ENCODE measurements around the gene DIP2C.

DIP2C gene

DNA sequence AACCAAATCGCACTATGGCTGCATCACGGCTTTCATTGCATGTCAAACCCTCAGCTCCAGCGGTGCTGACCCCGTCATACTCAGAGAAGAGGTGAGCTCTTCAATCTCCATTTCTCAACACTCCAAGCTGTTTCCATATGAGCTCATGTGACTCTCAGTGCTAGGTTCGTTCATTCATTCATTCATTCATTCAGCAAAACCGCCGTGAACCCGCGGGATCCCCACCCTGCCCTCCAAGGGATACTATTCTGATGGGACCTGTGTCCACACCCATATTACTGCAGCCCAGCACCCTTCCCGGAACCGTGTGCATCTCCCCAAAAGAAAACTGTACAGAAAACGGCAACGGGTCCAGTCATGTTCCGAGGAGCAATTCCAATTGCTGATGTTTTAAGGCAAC, 184.7 kb downstream of the DIP2C start:
- ATAC-seq (no peak), DNase-seq (ENCODE audit: low spot score in 2 of 2) (no peak)
- no peaks in the 10 kb centered on the region for H3K9me3 Mint-ChIP-seq
- no peak overlapping the region for H3K4me3 Mint-ChIP-seq
- peaks cover 16% of the 10 kb centered on the region for H3K4me1 Mint-ChIP-seq
- no peaks in the 10 kb centered on the region for H3K36me3 Mint-ChIP-seq
- H3K27ac Mint-ChIP-seq = no peak overlapping the region

DNA sequence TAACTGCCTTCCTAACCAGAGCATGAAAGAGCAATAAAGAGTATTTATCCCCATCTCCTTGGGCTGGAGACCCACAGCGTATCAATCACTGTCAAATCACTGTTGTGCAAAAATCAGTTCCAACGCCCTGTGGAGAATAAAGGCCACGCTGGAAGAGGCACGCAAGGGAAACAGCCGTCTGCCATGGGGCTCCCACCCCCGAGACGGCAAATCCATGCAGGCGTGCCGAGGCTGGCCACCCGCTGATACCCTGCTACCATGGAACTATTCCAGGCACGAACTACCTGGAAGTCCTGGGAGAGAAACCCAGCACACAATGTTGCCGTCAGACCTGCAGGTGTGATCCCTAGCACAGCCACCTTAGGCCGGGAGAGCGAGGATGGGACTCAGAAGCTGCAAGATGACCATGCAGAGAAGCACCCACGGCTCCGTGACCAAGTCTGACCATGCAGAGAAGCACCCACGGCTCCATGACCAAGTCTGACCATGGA, 185.3 kb downstream of the DIP2C start:
- no peak overlapping the region for H3K27ac Mint-ChIP-seq
- ATAC-seq = no peak
- no peaks in the 10 kb centered on the region for H3K36me3 Mint-ChIP-seq
- H3K4me1 Mint-ChIP-seq = peaks cover 16% of the 10 kb centered on the region
- H3K9me3 Mint-ChIP-seq = no peaks in the 10 kb centered on the region
- H3K4me3 Mint-ChIP-seq = no peak overlapping the region
- no peak for DNase-seq (ENCODE audit: low spot score in 2 of 2)

DNA sequence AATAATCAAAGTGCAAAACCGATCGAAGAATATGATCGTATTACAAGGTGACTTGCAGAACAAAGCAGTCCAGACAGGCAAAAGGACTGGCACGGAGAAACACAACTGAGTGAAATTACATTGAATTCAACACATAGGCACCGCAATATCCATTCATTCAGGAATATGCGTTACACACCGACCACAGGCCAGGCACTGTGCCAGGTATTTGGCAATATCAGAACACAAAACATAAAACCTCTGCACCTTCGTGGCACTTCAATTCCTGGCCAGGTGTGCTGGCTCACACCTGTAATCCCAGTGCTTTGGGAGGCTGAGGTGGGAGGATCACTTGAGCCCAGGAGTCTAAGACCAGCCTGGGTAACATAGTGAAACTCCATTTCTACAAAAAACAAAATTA, 187.9 kb downstream of the DIP2C start:
- Mint-ChIP-seq H3K4me1 (peaks cover 11% of the 10 kb centered on the region), H3K9me3 (no peaks in the 10 kb centered on the region), H3K36me3 (no peaks in the 10 kb centered on the region), H3K27ac (no peak overlapping the region), H3K4me3 (no peak overlapping the region)
- no peak for ATAC-seq
- DNase-seq (ENCODE audit: low spot score in 2 of 2) = no peak

DNA sequence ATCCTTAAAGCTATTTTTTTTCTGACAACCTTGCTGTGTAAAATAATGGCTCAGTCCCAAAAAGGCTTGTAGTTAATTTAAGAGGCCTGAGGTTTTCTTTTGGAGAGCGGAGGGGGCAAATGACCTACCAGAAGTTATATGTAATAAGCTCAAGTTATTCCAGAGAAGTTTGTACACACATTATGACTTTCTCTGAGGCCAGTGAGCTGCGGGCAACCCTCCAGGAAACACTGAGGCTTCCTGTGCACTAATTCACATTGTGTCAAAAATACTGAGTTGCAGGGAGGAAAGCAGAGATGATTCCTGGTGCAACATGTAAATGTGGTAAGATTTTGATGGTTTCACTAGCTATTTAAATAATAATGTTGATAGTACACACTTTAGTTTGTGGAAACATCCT, 188.6 kb downstream of the DIP2C start:
- ATAC-seq = no peak
- Mint-ChIP-seq H3K4me3 (no peak overlapping the region), H3K4me1 (peaks cover 11% of the 10 kb centered on the region), H3K27ac (no peak overlapping the region), H3K9me3 (no peaks in the 10 kb centered on the region), H3K36me3 (no peaks in the 10 kb centered on the region)
- DNase-seq (ENCODE audit: low spot score in 2 of 2) = no peak

DNA sequence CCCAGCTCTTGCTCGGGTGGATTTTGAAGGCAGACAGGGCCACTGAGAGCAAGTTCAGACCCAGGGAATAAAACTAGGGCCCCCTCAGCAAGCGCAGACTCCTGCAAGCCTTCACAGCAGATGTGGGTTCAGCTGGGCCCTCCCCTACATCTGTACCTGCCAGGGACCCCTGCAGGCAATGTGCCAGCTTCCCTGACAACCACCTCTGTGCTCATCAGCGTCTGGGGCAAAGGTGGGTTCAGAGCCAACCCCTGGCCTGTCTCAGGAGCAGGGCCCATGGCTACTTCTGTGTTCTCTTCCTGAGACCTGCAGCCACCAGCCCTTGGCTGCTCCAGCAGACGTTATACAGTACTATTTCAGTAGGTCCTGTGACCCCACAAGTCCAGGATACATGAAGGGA, 189.5 kb downstream of the DIP2C start:
- ATAC-seq (no peak), DNase-seq (ENCODE audit: low spot score in 2 of 2) (no peak)
- Mint-ChIP-seq H3K36me3 (no peaks in the 10 kb centered on the region), H3K4me3 (no peak overlapping the region), H3K9me3 (no peaks in the 10 kb centered on the region), H3K4me1 (peaks cover 11% of the 10 kb centered on the region), H3K27ac (no peak overlapping the region)

DNA sequence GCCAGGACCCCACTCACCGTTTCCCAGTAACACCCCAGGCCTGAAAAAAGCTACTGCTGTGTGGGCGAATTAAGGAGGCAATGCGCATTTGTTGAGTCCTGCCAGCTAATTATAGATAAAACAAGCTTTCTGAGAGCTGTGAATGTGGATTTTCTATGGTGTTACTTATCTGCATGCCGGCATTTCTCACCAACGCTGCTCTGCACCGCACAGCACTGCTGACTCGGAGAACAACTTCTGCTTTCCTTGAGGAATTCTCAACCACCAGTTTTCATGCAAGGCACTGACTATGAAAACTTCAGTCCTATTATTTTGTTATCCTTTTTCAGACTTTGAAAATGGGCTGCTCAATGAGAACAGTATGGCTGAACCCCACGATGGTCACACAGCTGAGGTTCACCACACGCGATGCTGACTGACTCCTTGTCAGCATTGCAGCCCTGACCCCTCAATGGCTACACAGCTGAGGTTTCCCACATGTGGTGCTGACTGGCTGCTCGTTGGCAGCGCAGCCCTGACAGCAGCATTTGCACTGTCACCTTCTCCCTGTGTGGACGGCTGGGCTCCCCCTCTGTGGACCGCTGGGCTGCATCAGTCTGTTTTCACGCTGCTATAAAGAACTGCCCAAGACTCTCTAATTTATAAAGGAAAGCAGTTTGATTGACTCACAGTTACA, 190.6 kb downstream of the DIP2C start:
- Mint-ChIP-seq H3K36me3 (no peaks in the 10 kb centered on the region), H3K4me3 (no peak overlapping the region), H3K27ac (no peak overlapping the region), H3K4me1 (peaks cover 11% of the 10 kb centered on the region), H3K9me3 (no peaks in the 10 kb centered on the region)
- no peak for DNase-seq (ENCODE audit: low spot score in 2 of 2)
- ATAC-seq = no peak

DNA sequence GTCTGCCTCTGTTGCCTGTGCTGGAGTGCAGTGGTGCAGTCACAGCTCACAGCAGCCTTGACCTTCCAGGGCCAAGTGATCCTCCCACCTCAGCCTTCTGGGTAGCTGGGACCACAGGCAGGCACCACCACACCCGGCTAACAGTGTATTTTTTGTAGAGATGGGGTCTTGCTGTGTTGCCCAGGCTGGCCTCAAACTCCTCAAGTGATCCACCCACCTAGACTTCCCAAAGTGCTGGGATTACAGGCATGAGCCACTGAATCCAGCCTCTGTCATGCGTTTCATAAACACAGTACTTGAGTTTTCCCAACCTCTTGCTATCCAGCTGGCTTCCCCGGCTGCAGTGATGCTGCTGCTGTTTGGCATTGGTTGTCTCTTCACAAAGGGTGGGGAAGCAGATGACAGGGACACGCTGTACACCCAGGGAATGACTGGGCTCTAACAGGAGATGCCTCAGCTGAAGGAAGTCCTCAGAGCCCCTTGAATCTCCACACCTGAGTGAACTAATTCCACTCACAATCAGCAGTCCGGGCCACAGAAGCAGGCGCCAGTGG, 191.5 kb downstream of the DIP2C start:
- no peak for ATAC-seq
- H3K9me3 Mint-ChIP-seq = no peaks in the 10 kb centered on the region
- no peaks in the 10 kb centered on the region for H3K36me3 Mint-ChIP-seq
- peaks cover 8% of the 10 kb centered on the region for H3K4me1 Mint-ChIP-seq
- no peak overlapping the region for H3K4me3 Mint-ChIP-seq
- no peak for DNase-seq (ENCODE audit: low spot score in 2 of 2)
- H3K27ac Mint-ChIP-seq = no peak overlapping the region

DNA sequence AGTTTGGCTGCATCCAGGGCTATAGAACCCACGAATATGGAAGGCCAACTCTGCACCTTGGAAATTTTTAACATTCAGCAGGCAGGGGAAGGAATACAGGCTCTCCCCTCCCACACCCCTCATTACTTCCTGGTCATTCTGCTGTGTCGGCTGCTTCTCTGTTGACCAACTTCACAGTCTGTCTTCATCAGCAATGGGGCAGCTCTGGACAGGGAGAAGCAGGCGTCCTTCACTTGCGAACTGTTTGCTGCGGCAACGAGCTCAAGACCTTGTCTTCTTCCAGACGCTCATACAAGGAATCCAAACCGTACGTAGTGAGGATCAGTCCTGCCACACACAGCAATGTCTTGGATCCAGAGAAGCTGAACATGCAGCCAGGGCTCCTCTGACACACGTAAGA, 192.2 kb downstream of the DIP2C start:
- peaks cover 2% of the 10 kb centered on the region for H3K4me1 Mint-ChIP-seq
- no peaks in the 10 kb centered on the region for H3K36me3 Mint-ChIP-seq
- no peak overlapping the region for H3K4me3 Mint-ChIP-seq
- no peak overlapping the region for H3K27ac Mint-ChIP-seq
- ATAC-seq = no peak
- DNase-seq (ENCODE audit: low spot score in 2 of 2) = no peak
- H3K9me3 Mint-ChIP-seq = no peaks in the 10 kb centered on the region

DNA sequence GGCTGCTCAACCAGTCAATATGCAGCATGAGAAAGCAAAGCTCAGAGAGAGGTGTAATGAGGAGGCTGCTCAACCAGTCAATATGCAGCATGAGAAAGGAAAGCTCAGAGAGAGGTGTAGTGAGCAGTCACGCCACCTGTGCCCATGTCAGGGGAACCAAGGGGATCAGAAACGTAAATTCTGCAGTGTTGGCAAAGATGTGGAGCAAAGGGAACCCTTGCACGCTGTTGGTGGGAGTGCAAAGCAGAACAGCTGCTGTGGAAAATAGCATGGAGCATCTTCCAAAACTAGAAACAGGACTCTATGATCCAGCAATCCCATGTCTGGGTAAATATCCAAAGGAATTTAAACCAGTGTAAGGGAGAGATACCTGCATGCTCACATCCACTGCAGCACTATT, 194.9 kb downstream of the DIP2C start:
- H3K4me1 Mint-ChIP-seq = no peaks in the 10 kb centered on the region
- H3K27ac Mint-ChIP-seq = no peak overlapping the region
- no peaks in the 10 kb centered on the region for H3K9me3 Mint-ChIP-seq
- DNase-seq (ENCODE audit: low spot score in 2 of 2) (no peak), ATAC-seq (no peak)
- H3K4me3 Mint-ChIP-seq = no peak overlapping the region
- no peaks in the 10 kb centered on the region for H3K36me3 Mint-ChIP-seq

DNA sequence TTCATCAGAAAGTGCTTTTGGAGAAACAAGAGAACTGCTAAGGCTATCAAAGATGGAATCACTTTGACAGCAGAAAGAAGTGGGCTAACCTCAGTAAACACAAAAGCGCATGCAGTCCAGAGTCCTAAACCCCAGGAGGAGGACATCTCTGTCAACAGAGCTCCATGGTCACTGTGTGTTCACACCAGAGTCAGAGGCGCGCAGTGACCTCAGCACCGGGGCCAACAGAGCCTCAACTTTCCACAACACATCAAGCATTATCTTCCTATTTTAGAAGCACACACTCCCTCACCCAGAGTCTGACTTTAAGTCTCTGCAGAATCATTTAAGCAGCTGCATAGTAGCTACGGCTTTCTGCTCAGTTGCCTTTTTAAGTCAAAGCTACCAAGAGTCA, 195.3 kb downstream of the DIP2C start:
- no peak for ATAC-seq
- no peaks in the 10 kb centered on the region for H3K36me3 Mint-ChIP-seq
- H3K4me1 Mint-ChIP-seq = no peaks in the 10 kb centered on the region
- no peak overlapping the region for H3K27ac Mint-ChIP-seq
- H3K4me3 Mint-ChIP-seq = no peak overlapping the region
- DNase-seq (ENCODE audit: low spot score in 2 of 2) = no peak
- H3K9me3 Mint-ChIP-seq = no peaks in the 10 kb centered on the region

DNA sequence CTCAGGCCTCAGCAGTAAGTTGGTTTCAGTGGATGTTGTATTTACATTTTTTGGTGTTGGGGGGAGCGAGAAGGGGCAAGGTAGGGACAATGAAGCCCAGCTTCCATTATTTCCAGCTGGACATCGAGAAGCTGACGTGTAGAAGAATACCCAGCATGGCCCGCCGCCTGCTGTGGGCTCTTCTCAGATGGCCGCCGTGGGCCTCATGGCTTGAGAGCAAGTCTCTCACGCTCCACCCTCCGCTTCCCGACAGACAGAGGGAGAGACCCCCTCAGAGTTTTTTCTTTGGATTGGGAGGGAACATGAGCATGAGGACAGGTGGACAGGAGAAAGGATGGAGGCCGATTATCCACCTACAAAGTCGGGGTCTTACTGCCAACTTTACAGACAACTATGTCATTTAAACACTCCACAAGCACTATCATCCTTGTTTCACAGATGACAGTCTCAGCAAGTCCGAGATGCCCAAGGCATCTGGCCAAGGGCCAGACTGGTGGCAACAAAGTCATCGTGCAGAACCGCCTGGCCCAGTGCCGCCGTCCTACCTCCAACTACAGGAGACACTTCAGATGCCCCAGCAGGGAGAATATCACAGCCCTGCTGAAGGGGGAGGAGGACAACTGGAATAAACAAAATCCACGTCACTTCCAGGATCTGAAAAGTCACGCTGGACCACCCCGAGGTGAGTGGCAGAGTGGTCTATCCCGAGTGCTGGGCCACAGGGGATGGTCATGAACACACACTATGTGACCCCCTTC, 195.9 kb downstream of the DIP2C start:
- no peak for DNase-seq (ENCODE audit: low spot score in 2 of 2)
- Mint-ChIP-seq H3K4me1 (no peaks in the 10 kb centered on the region), H3K27ac (no peak overlapping the region), H3K9me3 (no peaks in the 10 kb centered on the region), H3K36me3 (no peaks in the 10 kb centered on the region), H3K4me3 (no peak overlapping the region)
- ATAC-seq = no peak

DNA sequence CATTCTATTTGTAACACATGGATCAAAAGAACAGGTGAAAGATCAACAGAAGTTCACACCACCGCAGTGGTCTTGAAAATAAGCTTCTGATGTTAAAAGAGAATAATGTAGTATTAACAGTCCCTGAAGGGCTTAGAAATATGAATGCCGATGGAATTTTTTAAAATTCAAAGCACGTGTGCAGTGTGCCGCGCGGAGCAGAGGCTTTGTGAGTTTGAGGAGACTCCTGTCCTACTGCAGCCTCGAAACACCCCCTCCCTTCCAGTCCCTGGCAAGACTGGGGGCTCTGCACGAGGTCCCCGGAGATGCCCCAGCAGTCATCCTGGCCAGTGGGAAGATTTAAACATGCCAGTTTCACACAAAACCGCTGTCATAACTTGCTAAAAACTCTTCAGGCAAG, 196.6 kb downstream of the DIP2C start:
- Mint-ChIP-seq H3K4me3 (no peak overlapping the region), H3K9me3 (no peaks in the 10 kb centered on the region), H3K27ac (no peak overlapping the region), H3K4me1 (no peaks in the 10 kb centered on the region), H3K36me3 (no peaks in the 10 kb centered on the region)
- DNase-seq (ENCODE audit: low spot score in 2 of 2) (no peak), ATAC-seq (no peak)

DNA sequence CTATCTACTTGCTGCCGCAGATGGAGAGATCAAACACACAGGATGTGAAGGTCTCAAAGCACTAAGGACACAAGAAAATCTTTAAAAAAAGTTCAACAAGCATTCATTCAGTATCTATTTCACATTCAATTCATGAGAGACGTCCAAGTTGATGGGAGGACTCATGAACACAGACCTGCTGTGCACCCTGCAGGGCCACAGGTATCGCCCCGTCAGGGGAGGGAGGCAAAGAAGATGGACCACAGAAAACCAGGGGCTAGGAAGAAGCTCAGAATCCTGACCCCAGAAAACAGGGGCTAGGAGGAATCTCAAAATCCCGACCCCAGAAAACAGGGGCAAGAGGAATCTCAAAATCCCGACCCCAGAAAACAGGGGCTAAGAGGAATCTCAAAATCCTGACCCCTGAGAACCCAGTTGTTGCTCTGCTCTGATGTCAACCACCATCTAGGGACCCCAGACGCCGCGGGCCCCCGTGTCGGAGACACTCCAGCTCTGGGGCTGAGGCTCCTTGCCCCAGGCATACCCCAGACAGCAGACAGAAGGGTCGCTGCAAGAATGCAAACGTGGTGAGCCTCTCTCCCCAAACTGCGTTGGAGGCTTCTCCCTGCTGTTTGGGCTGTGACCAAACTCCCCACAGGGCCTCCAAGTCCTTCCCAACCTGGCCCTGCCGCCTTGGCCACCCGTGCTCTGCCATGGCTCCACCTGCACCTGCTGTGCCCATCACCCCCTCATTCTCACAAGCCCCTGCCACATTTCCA, 197.6 kb downstream of the DIP2C start:
- no peak for DNase-seq (ENCODE audit: low spot score in 2 of 2)
- no peaks in the 10 kb centered on the region for H3K4me1 Mint-ChIP-seq
- no peak overlapping the region for H3K27ac Mint-ChIP-seq
- no peak overlapping the region for H3K4me3 Mint-ChIP-seq
- ATAC-seq = no peak
- H3K36me3 Mint-ChIP-seq = no peaks in the 10 kb centered on the region
- no peaks in the 10 kb centered on the region for H3K9me3 Mint-ChIP-seq

DNA sequence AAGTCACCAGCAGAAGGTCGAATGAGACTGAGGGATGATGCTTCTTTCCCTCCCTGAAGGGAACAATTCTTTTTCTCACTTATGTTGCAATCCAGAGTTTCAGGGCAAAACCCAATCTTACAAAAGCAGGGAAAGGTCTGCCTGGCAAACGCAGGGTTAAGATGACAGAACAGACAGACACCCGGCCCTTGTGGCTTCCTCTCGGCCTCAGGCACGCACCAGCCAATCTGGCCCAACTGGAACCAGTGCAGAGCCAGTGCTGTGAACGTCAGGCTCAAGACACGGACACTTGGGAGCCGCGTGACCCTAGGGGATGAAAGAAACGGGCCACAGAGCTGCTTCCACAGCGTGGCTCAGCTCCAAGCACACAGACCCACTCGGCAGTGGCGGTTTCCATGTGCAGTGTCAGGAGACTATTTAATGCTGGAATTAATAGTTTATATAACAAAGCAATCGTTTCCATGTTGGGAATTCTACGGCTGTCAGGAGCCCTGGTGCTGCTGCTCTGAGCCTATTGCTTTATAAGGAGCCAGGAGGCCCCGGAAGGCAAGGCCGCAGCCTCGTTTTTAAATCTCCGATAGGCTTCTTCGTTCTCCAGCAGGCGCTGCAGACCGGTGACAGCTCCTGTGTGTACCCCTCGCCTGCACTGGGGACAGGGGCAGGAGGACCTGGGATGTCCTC, 198.4 kb downstream of the DIP2C start:
- ATAC-seq (no peak), DNase-seq (ENCODE audit: low spot score in 2 of 2) (no peak)
- no peaks in the 10 kb centered on the region for H3K4me1 Mint-ChIP-seq
- H3K27ac Mint-ChIP-seq = no peak overlapping the region
- no peaks in the 10 kb centered on the region for H3K36me3 Mint-ChIP-seq
- H3K4me3 Mint-ChIP-seq = no peak overlapping the region
- no peaks in the 10 kb centered on the region for H3K9me3 Mint-ChIP-seq

DNA sequence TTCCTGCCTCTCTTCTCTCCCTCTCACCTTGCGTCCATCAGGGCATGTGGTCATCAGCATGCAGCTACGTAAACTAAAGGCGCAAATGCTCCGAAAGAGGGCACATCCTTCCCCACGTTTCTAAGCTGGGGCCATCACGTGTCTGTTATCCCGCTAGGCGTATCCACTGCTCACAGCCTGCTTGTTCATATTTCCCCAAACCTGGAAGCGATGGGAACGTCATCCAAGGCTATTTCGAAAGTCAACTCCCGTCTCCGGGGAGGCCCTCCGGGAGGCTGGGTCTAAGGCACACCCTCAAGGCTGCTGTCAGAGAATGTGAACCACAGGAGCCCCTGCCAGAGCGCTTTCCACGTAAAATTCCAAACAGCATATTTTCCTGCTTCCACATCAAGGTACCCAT, 199.2 kb downstream of the DIP2C start:
- Mint-ChIP-seq H3K36me3 (no peaks in the 10 kb centered on the region), H3K4me3 (no peak overlapping the region), H3K9me3 (no peaks in the 10 kb centered on the region), H3K4me1 (peaks cover 3% of the 10 kb centered on the region), H3K27ac (no peak overlapping the region)
- no peak for ATAC-seq
- DNase-seq (ENCODE audit: low spot score in 2 of 2) = no peak

All from stimulated activated effector memory CD8-positive, alpha-beta T cell treated with anti-CD3 and anti-CD28 coated beads, Interleukin-12 subunit alpha, Interleukin-12 subunit beta, amount 100 ng/mL, for 72 hours (primary cell).